ENCODE data around the gene WASF2. TPM values are rescaled to one million over a fixed set of nuclear protein-coding genes. Genes with fewer than 3 reads are reported as not detected.
"Not testable (repeated sequence)": the region's sequence is repeated elsewhere in the genome, so short reads cannot be mapped to it uniquely, and the experiment has no call there.

WASF2 gene
- total RNA-seq, 2 donors from 2014 or later, result 42.0 to 63.6 TPM

- Histone ChIP-seq H3K4me1 (replicated peaks) (no peaks in the 10 kb centered on the region), H3K27me3 (replicated peaks; ENCODE audit: insufficient read depth) (no peaks in the 10 kb centered on the region), H3K4me3 (no peak overlapping the region), H3K27ac (no peak overlapping the region), H3K9me3 (no peaks in the 10 kb centered on the region), H3K36me3 (no peaks in the 10 kb centered on the region)
- no peak for TF ChIP-seq CTCF (IDR thresholded peaks at IDR 0.05)
- TF ChIP-seq POLR2A (IDR thresholded peaks at IDR 0.05), result no peak
- no peak for TF ChIP-seq POLR2AphosphoS5 (IDR thresholded peaks at IDR 0.05)
- intact Hi-C loops (cut with DNase I), result no loop called here
- 84% methylated on average over 4 of the region's 4 CpGs for WGBS
- DNase-seq (ENCODE audit: low spot score), result no peak
These were observed 14.2 kb downstream of the WASF2 start for GRCh38 chr1:27475720-27476119.

- H3K27ac ChIP-seq, result no peak overlapping the region
- intact Hi-C loops (cut with DNase I), result no loop called here
- TF ChIP-seq POLR2A (IDR thresholded peaks at IDR 0.05), result no peak
- no peak for TF ChIP-seq CTCF (IDR thresholded peaks at IDR 0.05)
- no peak for TF ChIP-seq POLR2AphosphoS5 (IDR thresholded peaks at IDR 0.05)
- no peaks in the 10 kb centered on the region for H3K27me3 ChIP-seq (replicated peaks; ENCODE audit: insufficient read depth)
- no peak for DNase-seq (ENCODE audit: low spot score)
- no peak overlapping the region for H3K4me3 ChIP-seq
- no peaks in the 10 kb centered on the region for H3K9me3 ChIP-seq
- H3K36me3 ChIP-seq, result no peaks in the 10 kb centered on the region
- WGBS, result 26% methylated on average over 7 of the region's 7 CpGs
- H3K4me1 ChIP-seq (replicated peaks), result no peaks in the 10 kb centered on the region
These were observed 16.2 kb downstream of the WASF2 start for GRCh38 chr1:27473755-27474154.

DNA sequence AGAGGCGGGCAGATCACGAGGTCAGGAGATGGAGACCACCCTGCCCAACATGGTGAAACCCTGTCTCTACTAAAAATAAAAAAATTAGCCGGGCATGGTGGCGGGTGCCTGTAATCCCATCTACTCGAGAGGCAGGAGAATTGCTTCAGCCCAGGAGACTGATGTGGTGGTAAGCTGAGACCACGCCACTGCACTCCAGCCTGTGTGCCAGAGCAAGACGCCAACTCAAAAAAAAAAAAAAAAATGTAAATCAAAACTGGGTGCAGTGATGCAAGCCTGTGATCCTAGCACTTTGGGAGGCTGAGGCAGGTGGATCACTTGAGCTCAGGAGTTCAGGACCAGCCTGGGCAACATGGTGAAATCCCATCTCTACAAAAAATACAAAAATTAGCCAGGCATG is 17.9 kb downstream of the WASF2 start:
- intact Hi-C loops (cut with DNase I), result not testable (repeated sequence)

DNA sequence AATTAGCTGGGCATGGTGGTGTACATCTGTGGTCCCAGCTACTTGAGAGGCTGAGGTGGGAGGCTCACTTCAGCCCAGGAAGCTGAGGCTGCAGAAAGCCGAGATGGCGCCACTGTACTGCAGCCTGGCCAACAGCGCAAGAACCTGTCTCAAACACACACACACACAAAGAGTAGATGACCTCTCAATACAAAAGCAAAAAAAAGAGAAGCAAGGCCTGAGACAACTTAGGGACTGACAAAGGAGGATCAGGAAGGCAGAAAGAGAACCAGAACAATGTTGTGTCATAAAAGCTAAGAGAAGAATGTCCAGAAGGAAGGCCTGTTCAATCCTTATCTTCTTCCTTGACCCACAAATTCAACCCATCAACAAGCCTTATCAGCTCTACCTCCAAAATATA is 18.5 kb downstream of the WASF2 start:
- H3K4me1 ChIP-seq (replicated peaks), result no peaks in the 10 kb centered on the region
- H3K27me3 ChIP-seq (replicated peaks; ENCODE audit: insufficient read depth), result no peaks in the 10 kb centered on the region
- no peak for DNase-seq (ENCODE audit: low spot score)
- no peaks in the 10 kb centered on the region for H3K36me3 ChIP-seq
- H3K9me3 ChIP-seq, result no peaks in the 10 kb centered on the region
- H3K4me3 ChIP-seq, result no peak overlapping the region
- TF ChIP-seq POLR2AphosphoS5 (IDR thresholded peaks at IDR 0.05) (no peak), POLR2A (IDR thresholded peaks at IDR 0.05) (no peak), CTCF (IDR thresholded peaks at IDR 0.05) (no peak)
- intact Hi-C loops (cut with DNase I), result no loop called here
- no peak overlapping the region for H3K27ac ChIP-seq
- 97% methylated on average over 3 of the region's 3 CpGs for WGBS

More for the DNA sequence above, 17.9 kb downstream of the WASF2 start:
- not testable (repeated sequence) for H3K9me3 ChIP-seq; H3K27ac ChIP-seq; H3K36me3 ChIP-seq; H3K27me3 ChIP-seq (replicated peaks; ENCODE audit: insufficient read depth); H3K4me3 ChIP-seq; DNase-seq (ENCODE audit: low spot score); H3K4me1 ChIP-seq (replicated peaks)
- WGBS, result 92% methylated on average over 7 of the region's 7 CpGs

DNA sequence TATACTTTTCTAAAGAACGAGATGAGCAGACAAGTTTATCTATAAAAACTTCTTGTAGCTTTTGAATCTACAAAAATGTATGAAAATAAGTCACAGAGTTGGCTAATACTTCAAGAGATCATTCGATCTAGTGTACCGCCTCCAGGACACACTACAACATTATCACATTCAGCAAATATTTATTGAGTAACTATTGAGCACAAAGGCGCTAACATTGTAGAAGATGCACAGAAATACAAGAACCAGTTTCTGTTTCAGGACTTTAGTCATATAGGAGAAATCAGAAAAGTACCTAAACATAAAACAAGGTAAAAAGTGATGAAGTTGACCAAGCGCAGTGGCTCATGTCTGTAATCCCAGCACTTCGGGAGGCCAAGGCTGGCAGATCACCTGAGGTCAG is 20.6 kb downstream of the WASF2 start:
- no peaks in the 10 kb centered on the region for H3K4me1 ChIP-seq (replicated peaks)
- intact Hi-C loops (cut with DNase I), result no loop called here
- TF ChIP-seq CTCF (IDR thresholded peaks at IDR 0.05) (no peak), POLR2AphosphoS5 (IDR thresholded peaks at IDR 0.05) (no peak), POLR2A (IDR thresholded peaks at IDR 0.05) (no peak)
- no peaks in the 10 kb centered on the region for H3K36me3 ChIP-seq
- no peak for DNase-seq (ENCODE audit: low spot score)
- H3K27me3 ChIP-seq (replicated peaks; ENCODE audit: insufficient read depth), result no peaks in the 10 kb centered on the region
- H3K27ac ChIP-seq, result peak overlapping the region; percentile 2 to 44
- H3K9me3 ChIP-seq, result no peaks in the 10 kb centered on the region
- 73% methylated on average over 6 of the region's 6 CpGs for WGBS
- H3K4me3 ChIP-seq, result no peak overlapping the region

DNA sequence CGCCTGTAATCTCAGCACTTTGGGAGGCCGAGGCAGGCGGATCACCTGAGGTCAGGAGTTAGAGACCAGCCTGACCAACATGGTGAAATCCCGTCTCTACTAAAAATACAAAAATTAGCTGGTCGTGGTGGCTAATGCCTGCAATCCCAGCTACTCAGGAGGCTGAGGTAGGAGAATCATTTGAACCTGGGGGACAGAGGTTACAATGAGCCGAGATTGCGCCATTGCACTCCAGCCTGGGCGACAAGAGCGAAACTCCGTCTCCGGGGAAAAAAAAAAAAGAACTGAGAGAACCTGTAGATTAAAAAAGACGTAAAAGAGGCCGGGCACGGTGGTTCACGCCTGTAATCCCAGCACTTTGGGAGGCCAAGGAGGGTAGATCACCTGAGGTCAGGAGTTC is 21.6 kb downstream of the WASF2 start:
- H3K36me3 ChIP-seq; H3K4me1 ChIP-seq (replicated peaks); H3K27ac ChIP-seq; H3K27me3 ChIP-seq (replicated peaks; ENCODE audit: insufficient read depth); H3K4me3 ChIP-seq; H3K9me3 ChIP-seq; DNase-seq (ENCODE audit: low spot score); intact Hi-C loops (cut with DNase I): not testable (repeated sequence)
- 91% methylated on average over 15 of the region's 15 CpGs for WGBS
